DOHH2 (cell line): ENCODE results near the gene SEZ6.

Experiments used
- EZH2phosphoT487 ChIP-seq: fragments of 200-600 bp; sonication (generic); IDR thresholded peaks from 2 replicates; pipeline ENCODE4 v1.6.1; 2017; ENCODE audit warnings: borderline replicate concordance, mild to moderate bottlenecking, antibody characterized with exemption, low read length, moderate library complexity, mixed read lengths
- TF ChIP-seq, protein P1 (sequence below): fragments of 200-600 bp; sonication (generic); IDR thresholded peaks from one replicate; pipeline ENCODE4 v1.5.1; 2014; ENCODE audit warnings: antibody characterized with exemption, mild to moderate bottlenecking, low read depth, low read length; ENCODE audit not compliant: poor library complexity, severe bottlenecking

DNA sequence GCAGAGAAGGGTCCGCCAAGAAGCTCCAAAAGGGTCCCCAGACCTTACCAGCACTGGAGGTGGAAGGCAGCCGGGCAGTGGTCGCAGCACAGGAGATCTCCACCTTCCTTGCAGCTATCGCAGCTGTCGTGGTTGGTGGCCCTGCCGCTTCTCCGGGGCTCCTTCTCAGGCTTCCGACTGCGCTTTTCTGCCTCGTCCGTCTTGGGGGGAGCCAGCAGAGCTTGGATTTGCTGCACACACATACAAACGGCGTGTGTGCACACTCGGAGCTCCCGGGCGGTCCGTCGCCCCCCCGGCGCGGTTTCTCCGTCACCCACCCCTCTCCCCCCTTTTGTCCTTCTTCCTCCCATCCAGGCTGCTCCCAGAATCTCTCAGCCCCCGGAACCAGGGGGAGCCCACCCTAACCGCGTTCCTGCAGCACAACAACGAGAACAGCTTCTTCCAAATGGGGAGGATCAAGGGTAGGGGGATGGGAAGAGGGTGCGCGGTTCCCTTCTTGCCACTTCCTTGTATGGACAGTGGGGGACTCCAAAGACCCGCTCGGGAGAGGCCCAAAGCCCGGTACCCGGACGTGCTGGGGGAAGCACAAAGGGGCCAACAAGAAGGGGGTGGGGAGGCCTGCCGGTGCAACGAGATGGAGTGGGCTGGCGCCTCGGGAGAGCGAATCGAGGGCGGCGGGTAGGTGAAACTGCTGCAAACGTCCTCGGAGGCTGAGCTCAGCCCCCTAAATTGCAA, 55.6 kb downstream of the SEZ6 start:
- TF ChIP-seq, protein P1, sequence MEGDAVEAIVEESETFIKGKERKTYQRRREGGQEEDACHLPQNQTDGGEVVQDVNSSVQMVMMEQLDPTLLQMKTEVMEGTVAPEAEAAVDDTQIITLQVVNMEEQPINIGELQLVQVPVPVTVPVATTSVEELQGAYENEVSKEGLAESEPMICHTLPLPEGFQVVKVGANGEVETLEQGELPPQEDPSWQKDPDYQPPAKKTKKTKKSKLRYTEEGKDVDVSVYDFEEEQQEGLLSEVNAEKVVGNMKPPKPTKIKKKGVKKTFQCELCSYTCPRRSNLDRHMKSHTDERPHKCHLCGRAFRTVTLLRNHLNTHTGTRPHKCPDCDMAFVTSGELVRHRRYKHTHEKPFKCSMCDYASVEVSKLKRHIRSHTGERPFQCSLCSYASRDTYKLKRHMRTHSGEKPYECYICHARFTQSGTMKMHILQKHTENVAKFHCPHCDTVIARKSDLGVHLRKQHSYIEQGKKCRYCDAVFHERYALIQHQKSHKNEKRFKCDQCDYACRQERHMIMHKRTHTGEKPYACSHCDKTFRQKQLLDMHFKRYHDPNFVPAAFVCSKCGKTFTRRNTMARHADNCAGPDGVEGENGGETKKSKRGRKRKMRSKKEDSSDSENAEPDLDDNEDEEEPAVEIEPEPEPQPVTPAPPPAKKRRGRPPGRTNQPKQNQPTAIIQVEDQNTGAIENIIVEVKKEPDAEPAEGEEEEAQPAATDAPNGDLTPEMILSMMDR: no peak
- no peak for TF ChIP-seq EZH2phosphoT487
